ENCODE results near the gene FOXE1. TPM values are rescaled to one million over a fixed set of nuclear protein-coding genes. Genes with fewer than 3 reads are reported as not detected.
A peak's percentile ranks its signal among the peaks of the same experiment; 100 is the strongest.

FOXE1 gene
- polyA plus RNA-seq, 6 donors from 2014 or later, result not detected

- no peak for DNase-seq
- Mint-ChIP-seq H3K36me3 (no peaks in the 10 kb centered on the region), H3K9me3 (peaks cover 0 to 5% (median 1%) of the 10 kb centered on the region in 7 donors), H3K4me3 (peak overlapping the region in 1 of 8 donors; percentile 44), H3K27ac (peak overlapping the region in 1 of 6 donors; percentile 49), H3K4me1 (peaks cover 8 to 20% (median 13%) of the 10 kb centered on the region in 3 donors), H3K27me3 (peaks cover 22 to 57% (median 22%) of the 10 kb centered on the region in 3 donors)
- no peak for ATAC-seq (ENCODE audit: low read depth in 2 of 2)
Observed at GRCh38 chr9:97830884-97831829, 21.9 kb upstream of the FOXE1 start.

DNA sequence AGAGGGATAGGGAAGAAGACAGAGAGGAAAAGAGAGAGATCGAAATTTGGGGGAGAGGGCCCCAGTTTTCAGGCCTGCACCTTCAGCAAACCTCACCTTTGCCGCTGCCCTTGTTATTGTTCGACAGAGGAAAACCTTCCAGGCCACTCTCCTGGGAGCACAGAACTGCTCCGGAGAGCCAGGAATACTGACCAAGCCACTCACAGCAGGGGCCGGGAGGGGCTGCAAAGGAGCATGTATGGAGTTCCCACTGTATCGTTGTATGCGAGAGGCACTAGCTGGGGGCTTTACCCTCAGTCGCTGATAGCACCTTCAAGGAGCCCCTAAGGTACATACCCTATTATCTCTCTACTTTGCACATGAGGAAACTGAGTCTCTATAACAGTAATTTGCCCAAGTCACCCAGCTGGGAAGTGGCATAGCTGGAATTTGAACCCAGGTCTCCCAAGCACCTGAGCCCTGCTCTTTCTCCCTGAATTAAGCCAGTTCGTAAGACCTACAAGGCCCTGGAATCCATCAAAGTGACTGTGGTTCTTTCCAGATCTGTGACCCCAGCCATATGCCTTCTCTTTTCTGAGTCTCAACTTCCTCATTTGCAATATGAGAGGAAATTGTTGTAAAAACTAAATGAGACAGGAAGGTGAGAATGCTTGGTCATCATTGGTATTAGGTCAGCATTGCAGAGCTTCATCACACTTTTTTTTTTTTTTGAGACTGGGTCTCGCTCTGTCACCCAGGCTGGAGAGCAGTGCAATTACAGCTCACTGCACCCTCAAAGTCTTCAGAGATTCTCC, 21.0 kb upstream of the FOXE1 start:
- Mint-ChIP-seq H3K36me3 (no peaks in the 10 kb centered on the region), H3K4me3 (no peak overlapping the region), H3K27me3 (peaks cover 24 to 57% (median 25%) of the 10 kb centered on the region in 3 donors), H3K9me3 (peaks cover 0 to 12% (median 1%) of the 10 kb centered on the region in 7 donors), H3K27ac (no peak overlapping the region), H3K4me1 (peaks cover 8 to 20% (median 13%) of the 10 kb centered on the region in 3 donors)
- ATAC-seq (ENCODE audit: low read depth in 2 of 2), result peak; percentile 89 to 91
- no peak for DNase-seq

DNA sequence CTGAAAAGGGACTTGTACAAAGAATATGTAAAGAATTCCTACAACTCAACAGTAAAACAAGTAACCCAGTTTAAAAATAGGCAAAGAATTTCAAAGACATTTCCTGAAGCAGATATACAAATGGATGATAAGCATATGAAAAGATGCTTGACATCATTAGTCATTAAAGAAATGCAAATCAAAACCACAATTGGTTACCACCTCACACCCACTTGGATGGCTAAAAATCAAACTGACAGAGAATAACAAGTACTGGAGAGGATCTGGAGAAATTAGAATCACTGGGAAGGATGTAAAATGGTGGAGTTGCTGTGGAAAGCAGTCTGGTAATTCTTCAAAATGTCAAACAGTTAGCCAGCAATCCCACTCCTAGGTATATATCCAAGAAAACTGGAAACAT, 12.5 kb upstream of the FOXE1 start:
- Mint-ChIP-seq H3K36me3 (no peaks in the 10 kb centered on the region), H3K27ac (no peak overlapping the region), H3K9me3 (peaks cover 0 to 19% (median 1%) of the 10 kb centered on the region in 7 donors), H3K4me1 (no peaks in the 10 kb centered on the region), H3K27me3 (peaks cover 64 to 70% (median 68%) of the 10 kb centered on the region in 3 donors), H3K4me3 (no peak overlapping the region)
- DNase-seq, result no peak
- ATAC-seq (ENCODE audit: low read depth in 2 of 2), result no peak

GRCh38 chr9:97842960-97843359, 10.1 kb upstream of the FOXE1 start:
- H3K27me3 Mint-ChIP-seq, result peaks cover 62 to 71% (median 66%) of the 10 kb centered on the region in 3 donors
- no peak for ATAC-seq (ENCODE audit: low read depth in 2 of 2)
- H3K4me3 Mint-ChIP-seq, result no peak overlapping the region
- no peak overlapping the region for H3K27ac Mint-ChIP-seq
- DNase-seq, result no peak
- H3K9me3 Mint-ChIP-seq, result peaks cover 0 to 10% (median 1%) of the 10 kb centered on the region in 7 donors
- H3K4me1 Mint-ChIP-seq, result peaks cover 4 to 7% (median 7%) of the 10 kb centered on the region in 3 donors
- peaks cover 0 to 8% of the 10 kb centered on the region in 2 donors for H3K36me3 Mint-ChIP-seq

- H3K4me1 Mint-ChIP-seq, result peaks cover 4 to 22% (median 19%) of the 10 kb centered on the region in 3 donors
- H3K27me3 Mint-ChIP-seq, result peaks cover 70 to 81% (median 71%) of the 10 kb centered on the region in 3 donors
- H3K27ac Mint-ChIP-seq, result no peak overlapping the region
- DNase-seq (no peak), ATAC-seq (ENCODE audit: low read depth in 2 of 2) (no peak)
- peaks cover 0 to 8% of the 10 kb centered on the region in 2 donors for H3K36me3 Mint-ChIP-seq
- H3K4me3 Mint-ChIP-seq, result no peak overlapping the region
- H3K9me3 Mint-ChIP-seq, result peaks cover 0 to 10% (median 2%) of the 10 kb centered on the region in 7 donors
Observed at GRCh38 chr9:97845130-97845529, 7.9 kb upstream of the FOXE1 start.

- Mint-ChIP-seq H3K4me3 (peak overlapping the region in 1 of 8 donors; percentile 2), H3K27ac (peak overlapping the region in 1 of 6 donors; percentile 31), H3K4me1 (peaks cover 4 to 22% (median 19%) of the 10 kb centered on the region in 3 donors), H3K27me3 (peaks cover 70 to 81% (median 71%) of the 10 kb centered on the region in 3 donors), H3K36me3 (peaks cover 0 to 8% of the 10 kb centered on the region in 2 donors), H3K9me3 (peaks cover 0 to 13% (median 2%) of the 10 kb centered on the region in 7 donors)
- ATAC-seq (ENCODE audit: low read depth in 2 of 2) (no peak), DNase-seq (no peak)
Observed at GRCh38 chr9:97845763-97846162, 7.3 kb upstream of the FOXE1 start.

DNA sequence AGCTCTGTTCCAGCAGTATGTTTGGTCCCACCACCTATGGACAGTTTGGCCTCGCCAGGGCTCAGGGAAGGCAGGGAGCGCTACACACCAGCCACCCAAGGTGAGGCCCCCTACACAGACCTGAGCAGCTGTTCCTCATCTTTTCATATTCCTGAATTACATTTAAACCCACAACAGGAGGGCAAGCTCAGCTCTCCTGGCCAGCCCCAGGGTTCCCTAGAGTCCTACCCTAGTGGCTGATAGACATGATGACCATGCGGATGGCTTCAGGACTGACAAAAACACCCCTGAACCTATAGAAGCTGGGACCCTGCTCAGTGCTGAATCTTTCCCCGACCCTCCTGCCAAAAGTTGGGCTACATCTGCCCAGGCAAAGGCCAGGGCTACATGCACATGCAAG, 6.7 kb upstream of the FOXE1 start:
- Mint-ChIP-seq H3K36me3 (peaks cover 0 to 8% of the 10 kb centered on the region in 2 donors), H3K27ac (no peak overlapping the region), H3K9me3 (peaks cover 0 to 13% (median 2%) of the 10 kb centered on the region in 7 donors), H3K4me3 (peak overlapping the region in 1 of 8 donors; percentile 48), H3K27me3 (peaks cover 70 to 81% (median 71%) of the 10 kb centered on the region in 3 donors), H3K4me1 (peaks cover 4 to 22% (median 19%) of the 10 kb centered on the region in 3 donors)
- ATAC-seq (ENCODE audit: low read depth in 2 of 2), result no peak
- no peak for DNase-seq

- H3K4me1 Mint-ChIP-seq, result peaks cover 4 to 28% (median 26%) of the 10 kb centered on the region in 3 donors
- peaks cover 0 to 8% of the 10 kb centered on the region in 2 donors for H3K36me3 Mint-ChIP-seq
- no peak for ATAC-seq (ENCODE audit: low read depth in 2 of 2)
- peak overlapping the region in 7 of 8 donors; percentile 20 to 93 (median 85) for H3K4me3 Mint-ChIP-seq
- peak overlapping the region in 1 of 6 donors; percentile 96 for H3K27ac Mint-ChIP-seq
- no peak for DNase-seq
- H3K27me3 Mint-ChIP-seq, result peaks cover 67 to 82% (median 72%) of the 10 kb centered on the region in 3 donors
- H3K9me3 Mint-ChIP-seq, result peaks cover 0 to 13% (median 2%) of the 10 kb centered on the region in 7 donors
Observed at GRCh38 chr9:97847474-97848214, 5.4 kb upstream of the FOXE1 start.

- peaks cover 0 to 8% of the 10 kb centered on the region in 2 donors for H3K36me3 Mint-ChIP-seq
- DNase-seq (no peak), ATAC-seq (ENCODE audit: low read depth in 2 of 2) (no peak)
- H3K4me1 Mint-ChIP-seq, result peaks cover 5 to 32% (median 28%) of the 10 kb centered on the region in 3 donors
- H3K9me3 Mint-ChIP-seq, result peaks cover 0 to 13% (median 2%) of the 10 kb centered on the region in 7 donors
- no peak overlapping the region for H3K27ac Mint-ChIP-seq
- H3K27me3 Mint-ChIP-seq, result peaks cover 64 to 81% (median 68%) of the 10 kb centered on the region in 3 donors
- peak overlapping the region; percentile 29 to 93 (median 84) for H3K4me3 Mint-ChIP-seq
Observed at GRCh38 chr9:97848215-97848479, 4.9 kb upstream of the FOXE1 start.

- Mint-ChIP-seq H3K4me3 (peak overlapping the region; percentile 67 to 93 (median 86)), H3K9me3 (peaks cover 0 to 13% (median 2%) of the 10 kb centered on the region in 7 donors), H3K27ac (peak overlapping the region in 3 of 6 donors; percentile 9 to 90 (median 81)), H3K36me3 (peaks cover 0 to 8% of the 10 kb centered on the region in 2 donors), H3K4me1 (peaks cover 7 to 32% (median 28%) of the 10 kb centered on the region in 3 donors), H3K27me3 (peaks cover 64 to 79% (median 68%) of the 10 kb centered on the region in 3 donors)
- DNase-seq, result peak; percentile 34
- ATAC-seq (ENCODE audit: low read depth in 2 of 2), result peak; percentile 38 to 55
Observed at GRCh38 chr9:97848480-97849237, 4.4 kb upstream of the FOXE1 start.

DNA sequence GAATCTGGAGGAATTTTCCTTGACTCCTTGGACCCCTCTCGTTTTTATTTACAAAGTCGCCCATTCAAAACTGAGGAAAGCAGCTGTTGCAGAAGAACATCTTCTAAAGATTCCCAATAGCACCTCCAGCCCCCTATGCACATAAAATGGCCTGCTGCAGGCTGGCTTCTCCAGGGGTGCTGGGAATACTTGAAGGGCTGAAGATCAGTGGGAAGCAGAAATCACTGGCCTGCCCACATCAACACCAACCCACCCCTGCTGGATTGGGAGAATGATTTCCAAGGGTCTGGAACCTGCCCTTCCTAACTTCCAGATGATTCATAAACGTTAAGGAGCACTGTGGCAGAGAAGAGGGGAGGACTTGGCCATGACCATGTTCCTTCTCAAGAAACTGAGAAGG, 3.0 kb upstream of the FOXE1 start:
- Mint-ChIP-seq H3K4me1 (peaks cover 11 to 38% (median 31%) of the 10 kb centered on the region in 3 donors), H3K27ac (no peak overlapping the region), H3K9me3 (peaks cover 0 to 13% (median 2%) of the 10 kb centered on the region in 7 donors), H3K27me3 (peaks cover 67 to 85% (median 70%) of the 10 kb centered on the region in 3 donors), H3K36me3 (peaks cover 0 to 8% of the 10 kb centered on the region in 2 donors), H3K4me3 (peak overlapping the region in 7 of 8 donors; percentile 5 to 93 (median 83))
- ATAC-seq (ENCODE audit: low read depth in 2 of 2), result no peak
- DNase-seq, result no peak

Measured in naive B cell (primary cell).